GM21390 (cell line): Measurements from ENCODE around the gene TPGS1.

Experiments
- ATAC-seq: cut with Tn5 transposase; IDR thresholded peaks from one replicate; pipeline ENCODE4 v1.9.1; 2021; ENCODE audit not compliant: unreplicated experiment

The TPGS1 gene

DNA sequence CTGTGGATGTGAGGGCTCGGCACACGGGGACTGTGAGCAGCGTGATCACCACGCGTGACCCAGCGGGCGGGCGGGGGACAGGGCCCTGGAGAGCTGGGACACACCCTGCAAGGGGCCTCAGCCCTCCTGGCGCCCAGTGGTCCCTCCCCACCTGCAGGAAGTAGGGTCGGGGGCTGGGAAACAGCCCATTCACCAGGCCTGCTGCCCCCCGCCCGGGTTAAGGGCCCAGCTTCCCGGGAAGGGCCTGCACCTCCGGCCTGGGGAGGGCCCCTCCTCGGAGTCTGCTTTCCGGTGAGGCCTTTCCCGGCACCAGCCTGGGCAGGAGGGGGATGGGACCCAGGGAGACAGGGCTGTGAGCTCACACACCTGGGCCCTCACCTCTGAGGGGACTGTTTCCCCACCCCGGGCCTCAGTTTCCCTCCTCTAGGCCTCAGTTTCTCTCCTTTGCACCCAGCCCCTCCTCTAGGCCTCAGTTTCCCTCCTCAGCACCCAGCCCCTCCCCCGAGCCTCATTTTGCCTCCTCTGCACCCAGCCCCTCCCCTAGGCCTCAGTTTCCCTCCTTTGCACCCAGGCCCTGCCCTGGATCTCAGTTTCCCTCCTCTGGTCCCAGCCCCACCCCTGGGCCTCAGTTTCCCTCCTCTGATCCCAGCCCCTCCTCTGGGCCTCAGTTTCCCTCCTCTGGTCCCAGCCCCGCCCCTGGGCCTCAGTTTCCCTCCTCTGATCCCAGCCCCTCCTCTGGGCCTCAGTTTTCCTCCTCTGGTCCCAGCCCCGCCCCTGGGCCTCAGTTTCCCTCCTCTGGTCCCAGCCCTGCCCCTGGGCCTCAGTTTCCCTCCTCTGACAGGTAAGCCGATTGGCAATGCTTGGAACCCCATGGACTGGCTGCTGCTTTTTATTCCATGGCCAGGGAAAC is 12.9 kb upstream of the TPGS1 start:
- ATAC-seq: no peak

DNA sequence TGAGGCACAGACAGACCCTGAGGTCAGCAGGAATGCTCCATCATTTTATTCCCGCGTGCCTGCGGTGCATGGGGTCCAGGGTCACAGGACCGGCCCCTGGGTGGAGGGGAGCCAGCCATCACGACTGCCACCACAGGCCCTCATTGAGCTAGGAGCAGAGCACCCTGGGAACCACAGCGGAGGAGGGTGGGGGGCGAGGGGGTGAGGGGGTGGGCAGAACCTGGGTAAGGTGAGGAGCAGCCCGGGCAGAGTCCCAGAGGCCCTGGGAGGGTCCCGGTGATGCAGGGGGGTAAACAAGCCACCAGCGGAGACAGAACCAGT is 12.3 kb upstream of the TPGS1 start:
- ATAC-seq: no peak

DNA sequence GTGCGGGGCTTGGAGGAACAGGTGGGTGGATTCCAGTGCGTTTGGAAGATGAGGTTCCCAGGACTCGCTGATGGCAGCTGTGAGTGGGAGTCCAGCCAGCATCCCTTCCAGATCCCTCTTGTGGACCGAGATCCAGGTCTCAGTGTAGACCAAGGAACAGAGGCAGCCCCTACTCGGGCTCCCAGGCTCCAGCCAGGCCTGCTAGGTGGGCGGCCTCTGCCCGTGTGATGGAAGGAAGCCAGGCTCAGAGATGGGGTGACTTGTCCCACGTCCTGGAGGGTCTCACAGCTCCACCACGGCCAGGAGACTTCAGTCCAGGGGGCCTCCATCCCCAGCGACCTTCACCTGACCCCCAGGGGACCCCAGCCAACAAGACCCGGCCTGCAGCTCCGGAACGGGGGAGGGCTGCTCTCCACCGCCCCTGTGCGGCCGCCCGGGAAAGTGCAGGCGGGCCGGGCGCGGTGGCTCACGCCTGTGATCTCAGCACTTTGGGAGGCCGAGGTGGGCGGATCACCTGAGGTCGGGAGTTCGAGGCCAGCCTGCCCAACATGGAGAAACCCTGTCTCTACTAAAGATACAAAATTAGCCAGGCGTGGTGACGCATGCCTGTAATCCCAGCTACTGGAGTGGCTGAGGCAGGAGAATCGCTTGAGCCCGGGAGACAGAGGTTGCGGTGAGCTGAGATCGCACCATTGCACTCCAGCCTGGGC is 11.7 kb upstream of the TPGS1 start:
- ATAC-seq: no peak

DNA sequence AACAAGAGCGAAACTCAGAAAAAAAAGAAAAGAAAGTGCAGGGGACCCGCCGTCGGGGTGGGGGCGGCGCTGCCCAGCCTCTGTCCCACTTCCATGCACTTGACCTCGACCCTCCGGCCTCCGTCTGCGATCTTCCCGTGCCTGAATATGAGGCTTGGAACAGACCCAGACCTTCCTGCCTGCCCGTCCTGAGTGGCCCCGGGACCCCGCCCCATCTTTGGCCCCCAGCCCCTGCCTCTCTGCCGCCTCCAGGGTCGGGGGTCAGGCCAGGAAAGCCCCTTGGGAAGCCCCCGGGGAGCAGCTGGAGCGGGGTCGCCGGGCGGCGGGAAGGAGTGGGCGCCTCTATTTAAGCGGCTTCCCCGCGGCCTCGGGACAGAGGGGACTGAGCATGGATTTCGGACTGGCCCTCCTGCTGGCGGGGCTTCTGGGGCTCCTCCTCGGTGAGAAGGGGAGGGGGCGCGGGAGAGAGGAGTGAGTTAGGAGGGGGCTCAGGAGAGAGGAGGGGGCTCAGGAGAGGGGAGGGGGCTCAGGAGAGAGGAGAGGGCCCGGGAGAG is 11.1 kb upstream of the TPGS1 start, which contains the start of gene MADCAM1:
TSS of gene MADCAM1 (plus strand) at position 375 of the 554 bp plus-strand sequence. CDS start at position 389, 14 bp downstream.
- ATAC-seq: no peak

DNA sequence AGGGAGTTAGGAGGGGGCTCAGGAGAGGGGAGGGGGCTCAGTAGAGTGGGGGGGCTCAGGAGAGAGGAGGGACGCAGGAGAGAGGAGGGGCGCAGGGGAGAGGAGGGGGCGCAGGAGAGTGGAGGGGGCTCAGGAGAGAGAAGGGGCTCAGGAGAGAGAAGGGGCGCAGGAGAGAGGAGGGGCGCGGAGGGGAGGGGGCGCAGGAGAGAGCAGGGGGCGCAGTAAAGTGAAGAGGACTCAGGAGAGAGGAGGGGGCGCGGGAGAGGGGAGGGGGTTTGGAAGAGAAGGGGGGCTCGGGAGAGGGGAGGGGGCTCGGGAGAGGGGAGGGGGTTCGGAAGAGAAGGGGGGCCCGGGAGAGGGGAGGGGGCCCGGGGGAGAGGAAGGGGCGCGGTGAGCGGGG is 10.3 kb upstream of the TPGS1 start:
- ATAC-seq: no peak

DNA sequence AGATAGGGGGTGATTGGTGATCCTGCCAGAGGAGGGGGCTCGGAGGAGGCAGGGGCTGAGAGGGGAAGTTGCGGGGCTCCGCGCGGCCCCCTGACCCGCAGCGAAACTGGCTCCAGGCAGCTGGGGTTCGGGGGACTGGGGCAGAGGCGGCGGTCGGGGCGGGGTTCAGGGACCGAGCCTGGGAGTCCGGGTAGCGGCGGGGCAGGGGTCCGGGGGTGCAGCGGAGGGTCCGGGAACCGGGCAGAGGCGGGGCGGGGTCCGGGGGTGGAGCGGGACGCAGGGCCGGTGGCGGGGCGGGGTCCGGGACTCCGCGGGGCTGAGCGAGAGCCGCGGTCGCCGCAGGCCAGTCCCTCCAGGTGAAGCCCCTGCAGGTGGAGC is 9.8 kb upstream of the TPGS1 start:
- ATAC-seq: no peak

DNA sequence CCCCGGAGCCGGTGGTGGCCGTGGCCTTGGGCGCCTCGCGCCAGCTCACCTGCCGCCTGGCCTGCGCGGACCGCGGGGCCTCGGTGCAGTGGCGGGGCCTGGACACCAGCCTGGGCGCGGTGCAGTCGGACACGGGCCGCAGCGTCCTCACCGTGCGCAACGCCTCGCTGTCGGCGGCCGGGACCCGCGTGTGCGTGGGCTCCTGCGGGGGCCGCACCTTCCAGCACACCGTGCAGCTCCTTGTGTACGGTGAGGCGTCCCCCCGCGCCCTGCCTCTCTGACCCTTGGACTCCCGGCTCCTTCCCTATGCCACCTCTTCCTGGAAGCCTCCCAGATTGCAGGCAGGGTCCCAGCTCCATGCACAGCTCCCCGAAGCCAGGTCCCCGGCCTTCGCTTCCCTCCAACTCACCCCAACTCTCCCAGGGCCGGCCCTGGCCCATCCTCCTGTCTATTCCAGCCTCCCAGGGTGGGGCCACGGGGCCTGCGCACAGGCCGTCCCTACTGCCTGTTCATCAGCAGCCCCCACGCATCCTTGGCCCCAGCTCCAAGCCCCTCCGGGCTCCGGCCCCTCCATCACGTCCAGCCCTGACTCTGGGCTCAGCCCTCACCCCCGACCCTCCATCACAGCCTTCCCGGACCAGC is 9.3 kb upstream of the TPGS1 start:
- no peak for ATAC-seq

DNA sequence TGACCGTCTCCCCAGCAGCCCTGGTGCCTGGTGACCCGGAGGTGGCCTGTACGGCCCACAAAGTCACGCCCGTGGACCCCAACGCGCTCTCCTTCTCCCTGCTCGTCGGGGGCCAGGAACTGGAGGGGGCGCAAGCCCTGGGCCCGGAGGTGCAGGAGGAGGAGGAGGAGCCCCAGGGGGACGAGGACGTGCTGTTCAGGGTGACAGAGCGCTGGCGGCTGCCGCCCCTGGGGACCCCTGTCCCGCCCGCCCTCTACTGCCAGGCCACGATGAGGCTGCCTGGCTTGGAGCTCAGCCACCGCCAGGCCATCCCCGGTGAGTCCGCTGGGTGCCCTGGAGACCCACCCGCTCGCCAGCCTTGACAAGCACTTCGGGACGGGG is 8.8 kb upstream of the TPGS1 start:
- ATAC-seq: no peak

DNA sequence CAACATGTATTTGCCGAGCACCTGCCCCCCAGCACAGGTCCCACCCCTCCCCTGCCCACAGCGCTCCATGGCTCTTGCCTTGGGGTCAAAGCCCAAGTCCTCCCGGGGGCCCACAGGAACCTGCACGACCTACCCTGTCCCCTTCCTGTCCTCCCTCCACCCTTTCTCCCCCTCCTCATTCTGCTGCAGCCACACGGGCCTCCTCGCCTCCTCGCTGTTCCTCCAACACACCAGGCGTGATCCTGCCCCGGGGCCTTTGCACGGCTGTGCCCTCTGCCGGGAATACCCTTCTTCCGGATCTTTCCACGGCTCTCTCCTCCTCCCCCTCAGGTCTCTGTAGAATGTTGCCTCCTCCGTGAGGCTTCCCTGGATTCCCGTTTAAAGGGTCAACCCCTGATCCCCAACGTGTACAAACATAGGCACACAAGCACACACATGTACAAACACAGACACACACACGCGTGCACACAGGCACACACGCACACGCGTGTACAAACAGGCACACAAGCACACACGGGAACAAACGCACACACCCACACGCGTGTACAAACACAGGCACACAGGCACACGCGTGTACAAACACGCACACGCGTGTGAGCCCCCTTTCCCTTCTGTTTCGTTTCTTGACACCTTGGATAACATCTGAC is 8.2 kb upstream of the TPGS1 start:
- ATAC-seq: no peak

DNA sequence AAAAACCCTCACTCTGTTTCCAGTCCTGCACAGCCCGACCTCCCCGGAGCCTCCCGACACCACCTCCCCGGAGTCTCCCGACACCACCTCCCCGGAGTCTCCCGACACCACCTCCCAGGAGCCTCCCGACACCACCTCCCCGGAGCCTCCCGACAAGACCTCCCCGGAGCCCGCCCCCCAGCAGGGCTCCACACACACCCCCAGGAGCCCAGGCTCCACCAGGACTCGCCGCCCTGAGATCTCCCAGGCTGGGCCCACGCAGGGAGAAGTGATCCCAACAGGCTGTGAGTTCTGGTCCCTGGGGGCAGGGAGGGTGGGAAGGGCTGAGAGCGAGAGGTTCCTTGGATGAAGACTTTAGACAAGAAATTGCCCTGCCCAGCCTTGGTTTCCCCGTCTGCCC is 5.7 kb upstream of the TPGS1 start:
- ATAC-seq: no peak

DNA sequence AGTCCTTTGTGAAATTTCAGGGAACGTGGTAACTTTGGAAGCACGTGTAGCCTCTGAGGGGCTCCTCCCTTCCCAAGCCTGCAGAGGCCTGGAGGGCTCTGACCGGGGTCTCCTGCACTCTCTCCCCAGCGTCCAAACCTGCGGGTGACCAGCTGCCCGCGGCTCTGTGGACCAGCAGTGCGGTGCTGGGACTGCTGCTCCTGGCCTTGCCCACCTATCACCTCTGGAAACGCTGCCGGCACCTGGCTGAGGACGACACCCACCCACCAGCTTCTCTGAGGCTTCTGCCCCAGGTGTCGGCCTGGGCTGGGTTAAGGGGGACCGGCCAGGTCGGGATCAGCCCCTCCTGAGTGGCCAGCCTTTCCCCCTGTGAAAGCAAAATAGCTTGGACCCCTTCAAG is 2.7 kb upstream of the TPGS1 start:
- ATAC-seq: no peak

DNA sequence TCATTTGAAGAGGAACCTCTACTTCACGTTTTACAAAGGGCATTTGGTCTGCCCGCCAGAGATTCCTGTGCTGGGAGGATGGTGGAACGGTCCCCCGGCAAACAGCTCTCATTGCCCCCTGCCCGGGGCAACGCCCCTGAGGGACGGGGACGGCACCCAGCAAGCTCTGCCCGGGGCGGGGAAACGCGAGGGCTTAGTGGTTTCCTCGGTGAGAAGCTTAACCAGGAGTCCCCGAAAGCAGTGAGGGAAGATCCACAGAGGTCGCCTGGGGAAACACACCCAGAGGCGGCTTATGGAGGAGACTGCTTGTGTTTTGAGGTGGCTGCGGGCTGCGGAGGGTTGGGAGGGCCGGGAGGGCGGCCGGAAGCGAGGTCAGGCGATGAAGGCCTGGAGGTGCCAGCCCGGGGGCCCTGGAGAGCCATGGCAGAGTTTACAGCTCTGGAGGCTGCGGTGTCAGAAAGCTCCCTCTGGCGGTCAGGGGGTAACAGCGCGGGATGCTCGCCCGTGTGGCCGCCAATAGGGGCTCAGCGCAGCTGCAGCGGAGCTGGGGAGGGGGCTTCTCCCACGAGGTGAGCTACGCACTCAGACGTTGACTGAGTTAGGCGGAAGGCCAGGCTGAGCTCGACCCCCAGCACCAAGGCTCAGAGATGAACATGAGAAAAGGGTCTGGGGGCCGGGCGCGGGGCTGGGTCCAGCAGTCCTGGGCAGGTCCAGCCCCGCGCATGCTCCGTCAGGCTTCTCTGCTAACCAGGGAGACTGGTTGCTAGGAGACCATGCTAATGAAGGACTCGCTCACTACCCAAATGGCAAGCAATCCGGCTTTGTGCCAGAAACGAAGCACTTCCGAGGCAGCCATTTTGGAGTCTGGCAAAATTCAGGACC is 652 bp upstream of the TPGS1 start:
- peak; percentile 57 for ATAC-seq

DNA sequence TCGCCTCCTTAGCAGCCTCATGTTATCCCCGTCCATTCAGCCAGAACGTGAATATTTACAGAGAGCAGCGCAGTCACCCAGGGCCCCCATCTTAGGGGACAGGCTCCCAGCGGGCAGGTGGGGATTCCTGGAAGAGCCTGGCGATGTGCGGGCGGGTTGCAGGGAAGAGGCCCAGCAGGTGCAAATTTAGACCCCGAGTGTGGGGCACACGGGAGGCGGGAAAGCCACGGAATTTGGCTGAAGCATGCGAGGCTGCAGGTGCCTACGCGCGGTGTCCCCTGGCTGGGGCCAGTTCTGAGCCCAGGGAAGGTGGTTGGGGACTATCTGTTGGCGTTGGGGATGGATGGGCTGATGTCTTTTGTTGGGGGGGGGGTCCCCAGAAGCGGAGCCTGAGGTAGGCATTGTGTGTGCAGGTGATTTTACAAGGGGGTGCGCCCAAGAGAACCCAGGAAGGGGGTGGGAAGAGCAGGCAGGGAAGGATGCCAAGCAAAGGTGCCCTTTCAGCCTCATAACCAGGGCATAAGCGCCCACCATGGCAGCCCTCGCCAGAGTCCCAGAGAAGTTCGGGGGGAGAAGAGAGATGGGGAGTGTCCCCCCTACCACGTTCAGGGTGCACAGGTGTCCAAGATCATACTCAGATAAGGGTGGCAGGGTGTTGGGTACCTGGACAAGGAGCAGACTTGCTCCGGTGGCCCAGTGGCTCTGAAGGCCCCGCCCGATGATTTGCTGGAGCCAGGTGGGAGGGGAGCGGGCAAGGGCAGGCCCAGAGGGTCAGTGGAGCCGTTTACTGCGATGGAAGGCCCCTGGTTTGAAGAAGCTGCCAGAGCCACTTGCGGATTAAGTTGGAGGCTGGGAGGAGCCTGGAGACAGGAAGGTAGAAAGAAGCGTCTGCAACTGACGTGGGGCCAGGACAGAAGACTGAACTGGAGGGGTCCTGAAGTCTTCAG is 1.2 kb downstream of the TPGS1 start:
- no peak for ATAC-seq

DNA sequence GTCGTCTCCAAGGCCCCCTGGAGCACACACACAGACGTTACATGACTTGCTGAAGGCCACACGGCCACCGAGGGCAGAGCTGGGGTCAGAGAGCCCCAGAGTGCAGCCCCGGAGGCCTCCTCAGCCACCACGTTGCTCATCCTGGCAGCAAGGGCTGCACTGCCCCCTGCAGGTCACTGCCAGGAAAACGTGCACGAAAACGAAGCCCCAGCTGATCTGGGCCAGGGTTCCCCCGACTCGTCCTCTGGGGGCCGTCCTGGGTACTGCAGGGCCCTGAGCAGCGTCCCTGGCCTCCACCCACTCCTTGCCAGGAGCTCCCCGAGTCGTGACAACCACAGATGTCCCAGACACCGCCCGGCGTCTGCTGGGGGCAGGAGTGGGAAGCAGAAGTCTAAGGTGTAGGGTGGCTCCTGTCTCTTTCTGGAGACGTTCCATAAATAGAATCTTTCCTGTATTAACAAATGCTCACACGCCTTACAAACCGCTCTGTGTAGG is 3.4 kb downstream of the TPGS1 start:
- peak; percentile 25 for ATAC-seq

DNA sequence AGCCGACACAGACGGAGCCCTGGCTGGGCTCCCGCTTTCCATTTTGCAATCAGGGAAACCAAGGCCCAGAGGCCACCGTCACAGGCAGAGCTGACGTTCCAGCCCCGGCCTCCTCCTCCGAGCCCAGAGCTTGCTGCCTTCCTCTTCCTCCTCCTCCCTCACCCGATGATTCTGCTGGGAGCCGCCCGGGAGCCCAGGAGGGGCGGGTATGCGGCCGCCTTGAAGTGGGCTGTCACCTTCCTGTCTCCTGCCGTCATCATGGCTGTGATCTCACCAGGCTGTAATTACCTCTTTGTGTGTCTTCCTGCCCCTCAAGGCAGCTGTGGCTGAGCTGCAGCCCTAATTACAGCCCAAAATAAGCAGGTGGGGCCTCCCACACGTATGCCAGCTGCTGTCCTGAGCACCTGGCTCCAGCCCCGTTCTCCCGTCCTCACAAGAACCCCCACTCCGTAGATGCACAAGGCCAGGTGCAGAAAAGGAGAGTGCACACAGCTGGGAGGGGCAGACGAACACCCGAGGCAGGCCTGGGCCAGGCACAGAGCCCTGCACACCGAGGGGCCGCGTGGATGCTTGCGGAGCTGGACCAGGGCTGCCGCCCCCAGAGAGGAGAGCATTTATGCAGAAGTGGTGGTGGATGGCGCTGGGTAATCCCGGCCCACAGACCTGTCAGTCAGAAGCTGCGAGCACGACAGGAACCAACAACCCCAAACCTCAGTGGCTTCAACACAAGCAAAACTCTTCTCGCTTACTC is 4.0 kb downstream of the TPGS1 start:
- ATAC-seq: no peak

DNA sequence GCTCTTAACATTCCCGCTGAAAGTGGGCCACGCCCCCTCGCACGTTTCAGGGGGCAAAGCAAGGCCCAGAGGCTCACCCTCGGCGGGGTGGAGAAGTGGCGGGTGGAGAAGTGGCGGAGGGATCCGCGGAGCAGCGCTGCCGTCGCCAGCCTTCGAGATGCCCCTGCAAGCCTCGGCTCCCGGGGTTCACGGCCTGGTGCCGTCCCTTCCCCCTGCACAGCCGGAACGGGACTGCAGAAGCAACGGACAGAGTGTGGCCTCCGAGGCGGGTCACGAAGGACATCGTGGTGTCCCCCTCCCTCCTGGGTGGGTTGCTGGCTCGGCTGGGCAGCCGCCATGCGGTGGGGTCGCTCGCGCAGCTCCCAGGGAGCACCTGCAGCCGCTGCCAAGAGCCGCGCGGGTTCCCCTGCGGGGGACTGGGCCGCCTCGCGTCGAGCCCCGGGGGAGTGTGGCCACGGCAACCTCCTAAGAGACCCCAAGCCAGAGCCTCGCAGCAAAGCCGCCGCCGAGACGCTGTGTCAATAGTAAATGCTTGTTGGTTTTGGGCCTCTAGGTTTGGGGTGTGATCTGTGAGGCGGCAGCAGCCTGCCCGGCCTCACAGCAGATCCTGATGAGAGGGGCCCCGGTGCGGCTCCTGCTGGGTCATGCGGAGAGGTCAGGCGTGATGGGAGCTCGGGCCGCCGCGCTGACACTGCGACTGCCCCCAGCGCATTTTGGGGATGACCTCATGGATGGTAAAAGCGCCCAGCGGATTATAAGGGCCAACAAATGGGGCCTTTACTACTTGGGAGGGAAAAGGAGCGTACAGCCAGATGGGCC is 5.5 kb downstream of the TPGS1 start:
- no peak for ATAC-seq

DNA sequence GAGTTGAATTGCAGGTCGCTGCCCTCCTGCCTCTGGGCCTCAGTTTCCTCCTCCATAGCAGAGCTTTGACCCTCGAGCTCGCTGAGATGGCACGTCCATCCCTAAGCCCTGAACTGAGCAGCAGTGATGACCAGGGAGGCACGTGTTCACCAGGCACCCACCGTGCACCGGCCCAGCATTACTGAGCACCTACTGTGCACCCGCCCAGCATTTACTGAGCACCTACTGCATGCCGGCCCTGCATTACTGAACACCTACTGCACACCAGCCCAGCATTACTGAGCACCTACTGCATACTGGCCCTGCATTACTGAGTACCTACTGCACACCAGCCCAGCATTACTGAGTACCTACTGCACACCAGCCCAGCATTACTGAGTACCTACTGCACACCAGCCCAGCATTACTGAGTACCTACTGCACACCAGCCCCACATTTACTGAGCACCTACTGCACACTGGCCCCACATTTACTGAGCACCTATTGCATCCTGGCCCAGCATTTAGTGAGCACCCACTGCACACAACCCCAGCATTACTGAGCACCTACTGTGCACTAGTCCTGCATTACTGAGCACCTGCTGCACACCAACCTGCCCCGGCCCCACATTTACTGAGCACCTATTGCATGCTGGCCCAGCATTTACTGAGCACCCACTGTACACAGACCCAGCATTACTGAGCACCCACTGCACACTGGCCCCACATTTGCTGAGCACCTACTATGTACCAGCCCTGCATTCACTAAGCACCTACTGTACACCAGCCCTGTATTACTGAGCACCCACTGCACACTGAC is 6.3 kb downstream of the TPGS1 start:
- ATAC-seq: no peak
